SH-SY5Y (cell line): Measurements from ENCODE around the gene TUBA4B.

Experiments used
- GATA2 ChIP-seq: IDR thresholded peaks from 2 replicates; pipeline ENCODE4 v1.6.1; 2011; ENCODE audit warnings: mild to moderate bottlenecking, low read depth, low read length
- GATA3 ChIP-seq: IDR thresholded peaks from 2 replicates; pipeline ENCODE4 v1.6.1; 2011; ENCODE audit warnings: low read depth, mild to moderate bottlenecking, low read length, moderate library complexity

- TF ChIP-seq GATA2 (no peak), GATA3 (no peak)
Observed at GRCh38 chr2:219229305-219230058, 23.6 kb upstream of the TUBA4B start, which contains the start of the genes ANKZF1 and ATG9A.
